ENCODE data around the gene SPRR1A.

The SPRR1A gene

GRCh38 chr1:153025797-153026196, 41.9 kb downstream of the SPRR1A start:
- no peaks in the 10 kb centered on the region for H3K9me3 Mint-ChIP-seq
- no peak overlapping the region for H3K4me3 Mint-ChIP-seq
- no peak for DNase-seq (ENCODE audit: low spot score)
- no peaks in the 10 kb centered on the region for H3K4me1 Mint-ChIP-seq (ENCODE audit: low read depth)
- H3K36me3 Mint-ChIP-seq (ENCODE audit: low read depth): no peaks in the 10 kb centered on the region
- peaks cover 11% of the 10 kb centered on the region for H3K27me3 Mint-ChIP-seq (ENCODE audit: low read depth)
- no peak overlapping the region for H3K27ac Mint-ChIP-seq

DNA sequence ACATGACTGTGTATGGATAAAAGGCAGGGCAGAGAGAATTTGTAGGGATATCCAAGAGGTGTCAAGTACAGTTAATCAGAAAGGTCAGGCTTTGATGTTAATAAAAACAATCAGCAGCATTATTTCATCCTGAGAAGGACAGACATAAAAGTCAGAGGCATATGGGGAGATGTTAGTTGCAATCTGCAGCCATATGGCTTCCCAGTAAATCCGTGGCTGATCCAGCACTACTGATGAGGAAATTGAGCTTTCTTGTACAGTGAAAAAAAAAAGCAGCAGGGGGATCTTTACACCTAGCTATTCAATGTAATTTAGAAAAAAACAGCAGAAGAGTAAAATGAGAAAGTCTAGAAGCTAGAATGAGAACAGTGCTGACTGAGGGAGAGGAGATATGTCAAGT, 44.9 kb downstream of the SPRR1A start:
- H3K27ac Mint-ChIP-seq: no peak overlapping the region

GRCh38 chr1:153030895-153031294, 47.0 kb downstream of the SPRR1A start, which contains the start of gene SPRR1B:
SPRR1B (plus strand) TSS chr1:153031203; CDS start chr1:153032346, 1,143 bp downstream.
- no peak within 1 kb of the TSS for H3K27ac Mint-ChIP-seq
- no peaks in the 10 kb centered on the region for H3K36me3 Mint-ChIP-seq (ENCODE audit: low read depth)
- no peak within 1 kb of the TSS for H3K4me3 Mint-ChIP-seq
- peaks cover 2% of the 10 kb centered on the region for H3K27me3 Mint-ChIP-seq (ENCODE audit: low read depth)
- no peak for DNase-seq (ENCODE audit: low spot score)
- H3K4me1 Mint-ChIP-seq (ENCODE audit: low read depth): no peaks in the 10 kb centered on the region
- H3K9me3 Mint-ChIP-seq: no peaks in the 10 kb centered on the region

More for the DNA sequence above, 44.9 kb downstream of the SPRR1A start:
- no peak for DNase-seq (ENCODE audit: low spot score)
- Mint-ChIP-seq H3K9me3 (no peaks in the 10 kb centered on the region), H3K4me3 (no peak overlapping the region), H3K4me1 (ENCODE audit: low read depth) (no peaks in the 10 kb centered on the region), H3K36me3 (ENCODE audit: low read depth) (no peaks in the 10 kb centered on the region), H3K27me3 (ENCODE audit: low read depth) (no peaks in the 10 kb centered on the region)

DNA sequence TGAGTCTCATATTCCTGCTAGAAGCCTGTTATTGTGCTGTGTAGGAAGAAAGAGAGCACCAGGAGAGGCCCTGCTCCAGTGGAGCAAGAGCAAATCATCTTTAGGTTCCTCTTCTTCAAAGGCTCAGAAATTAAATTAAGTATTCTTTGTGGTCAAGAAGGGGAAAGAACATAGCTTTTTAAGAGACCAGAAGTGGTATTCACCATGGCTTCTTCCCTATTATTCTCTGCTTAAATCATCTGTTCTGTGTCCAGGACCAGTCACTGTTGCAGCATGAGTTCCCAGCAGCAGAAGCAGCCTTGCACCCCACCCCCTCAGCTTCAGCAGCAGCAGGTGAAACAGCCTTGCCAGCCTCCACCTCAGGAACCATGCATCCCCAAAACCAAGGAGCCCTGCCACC, 48.2 kb downstream of the SPRR1A start:
- Mint-ChIP-seq H3K9me3 (no peaks in the 10 kb centered on the region), H3K27me3 (ENCODE audit: low read depth) (peaks cover 2% of the 10 kb centered on the region), H3K36me3 (ENCODE audit: low read depth) (no peaks in the 10 kb centered on the region), H3K4me1 (ENCODE audit: low read depth) (no peaks in the 10 kb centered on the region), H3K27ac (no peak overlapping the region), H3K4me3 (no peak overlapping the region)
- no peak for DNase-seq (ENCODE audit: low spot score)

DNA sequence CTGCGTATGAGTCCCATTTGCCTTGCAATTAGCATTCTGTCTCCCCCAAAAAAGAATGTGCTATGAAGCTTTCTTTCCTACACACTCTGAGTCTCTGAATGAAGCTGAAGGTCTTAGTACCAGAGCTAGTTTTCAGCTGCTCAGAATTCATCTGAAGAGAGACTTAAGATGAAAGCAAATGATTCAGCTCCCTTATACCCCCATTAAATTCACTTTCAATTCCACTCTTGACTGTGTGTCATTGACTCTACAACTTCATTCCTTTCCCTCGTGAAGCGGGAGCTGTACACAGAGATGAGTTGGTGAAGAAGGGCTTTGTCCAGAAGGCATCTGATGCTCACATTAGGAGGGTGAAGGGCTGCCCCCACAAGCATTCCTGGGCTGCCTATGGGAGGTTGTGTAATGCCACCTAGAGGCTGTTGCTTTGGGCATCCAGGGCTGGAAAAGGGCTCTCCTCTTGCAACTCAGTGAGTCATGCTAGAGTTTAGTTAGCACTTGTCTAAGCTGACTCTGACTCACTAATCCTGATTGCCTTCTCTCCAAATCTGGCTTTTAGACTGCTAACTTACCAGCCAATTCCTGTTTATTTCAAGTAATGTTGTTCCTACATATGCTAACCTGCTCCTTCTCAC, 48.9 kb downstream of the SPRR1A start:
- Mint-ChIP-seq H3K36me3 (ENCODE audit: low read depth) (no peaks in the 10 kb centered on the region), H3K27ac (no peak overlapping the region), H3K4me3 (no peak overlapping the region), H3K9me3 (no peaks in the 10 kb centered on the region), H3K27me3 (ENCODE audit: low read depth) (peaks cover 2% of the 10 kb centered on the region), H3K4me1 (ENCODE audit: low read depth) (no peaks in the 10 kb centered on the region)
- DNase-seq (ENCODE audit: low spot score): no peak

DNA sequence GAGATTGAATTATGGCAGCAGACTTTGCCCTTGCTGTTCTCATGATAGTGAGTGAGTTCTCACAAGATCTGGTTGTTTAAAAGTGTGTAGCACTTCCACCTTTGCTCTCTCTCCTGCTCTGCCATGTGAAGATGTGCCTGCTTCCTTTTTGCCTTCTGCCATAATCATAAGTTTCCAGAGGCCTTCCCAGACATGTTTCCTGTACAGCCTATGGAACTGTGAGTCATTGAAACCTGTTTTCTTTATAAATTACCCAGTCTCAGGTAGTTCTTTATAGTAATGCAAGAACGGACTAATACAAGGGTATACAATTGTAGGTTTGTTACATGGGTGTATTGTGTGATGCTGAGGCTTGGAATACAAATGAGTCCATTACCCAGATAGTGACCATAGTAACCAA, 51.3 kb downstream of the SPRR1A start:
- Mint-ChIP-seq H3K27ac (no peak overlapping the region), H3K36me3 (ENCODE audit: low read depth) (no peaks in the 10 kb centered on the region), H3K4me3 (no peak overlapping the region), H3K9me3 (no peaks in the 10 kb centered on the region), H3K27me3 (ENCODE audit: low read depth) (peaks cover 2% of the 10 kb centered on the region), H3K4me1 (ENCODE audit: low read depth) (no peaks in the 10 kb centered on the region)
- DNase-seq (ENCODE audit: low spot score): no peak
